ENCODE measurements around the gene AGFG2. TPM values are rescaled to one million over a fixed set of nuclear protein-coding genes. Genes with fewer than 3 reads are reported as not detected.
"Not testable (repeated sequence)": the region's sequence is repeated elsewhere in the genome, so short reads cannot be mapped to it uniquely, and the experiment has no call there.

AGFG2 gene
- total RNA-seq, 4 donors from 2014 or later, result 47.1 to 62.7 (median 58.6) TPM

- no peak overlapping the region for H3K4me3 ChIP-seq (ENCODE audit: low read depth, poor library complexity, severe bottlenecking)
- peak; percentile 84 to 97 for DNase-seq (ENCODE audit: low spot score in 2 of 2)
- WGBS, 2 donors, result 30 to 32% methylated on average over 12 of the region's 12 CpGs
- TF ChIP-seq CTCF (IDR thresholded peaks at IDR 0.05) (peak in 1 of 3 donors; percentile 89), POLR2A (IDR thresholded peaks at IDR 0.05) (no peak)
- intact Hi-C loops (cut with DNase I; ENCODE audit: low total_unique reads), result loop anchor here (10.0 kb wide), 1 partner anchor 291 kb away; the partner anchor contains the start of gene SLC12A9
Observed at GRCh38 chr7:100563809-100564400, 24.9 kb downstream of the AGFG2 start.

- intact Hi-C loops (cut with DNase I; ENCODE audit: low total_unique reads), result loop anchor here (10.0 kb wide), 1 partner anchor 290 kb away; the partner anchor contains the start of gene SLC12A9
- not testable (repeated sequence) for H3K4me3 ChIP-seq (ENCODE audit: low read depth, poor library complexity, severe bottlenecking); DNase-seq (ENCODE audit: low spot score in 2 of 2)
- WGBS, 2 donors, result 92% methylated on average over 6 of the region's 6 CpGs
Observed at GRCh38 chr7:100564405-100564804, 25.4 kb downstream of the AGFG2 start.

DNA sequence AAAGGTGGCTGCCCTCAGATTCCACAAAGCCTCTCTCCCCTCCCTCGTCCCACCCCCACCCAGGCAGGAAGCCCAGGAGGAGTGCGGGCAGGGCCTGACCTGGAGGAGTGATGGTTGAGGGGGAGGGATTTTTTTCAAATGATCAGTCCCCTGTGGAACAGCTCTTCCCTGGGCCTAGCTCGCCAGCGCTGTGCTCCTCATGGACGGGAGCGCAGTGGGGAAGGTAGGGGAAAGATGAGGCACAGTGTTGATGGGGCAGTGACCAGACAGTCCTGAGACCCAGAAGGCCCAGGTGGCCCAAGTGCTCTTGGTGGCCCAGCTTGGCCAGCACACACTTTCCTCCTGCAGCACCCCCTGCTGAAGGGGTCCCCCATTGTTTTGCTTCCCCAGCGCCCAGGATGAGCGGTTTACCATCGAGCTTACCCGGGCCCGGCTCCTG, 26.1 kb downstream of the AGFG2 start:
- intact Hi-C loops (cut with DNase I; ENCODE audit: low total_unique reads), result loop anchor here (10.0 kb wide), 1 partner anchor 290 kb away; the partner anchor contains the start of gene SLC12A9
- TF ChIP-seq CTCF (IDR thresholded peaks at IDR 0.05), result no peak
- no peak for TF ChIP-seq POLR2A (IDR thresholded peaks at IDR 0.05)
- DNase-seq (ENCODE audit: low spot score in 2 of 2), result no peak
- WGBS, 2 donors, result 95 to 96% methylated on average over 11 of the region's 11 CpGs
- no peak overlapping the region for H3K4me3 ChIP-seq (ENCODE audit: low read depth, poor library complexity, severe bottlenecking)

DNA sequence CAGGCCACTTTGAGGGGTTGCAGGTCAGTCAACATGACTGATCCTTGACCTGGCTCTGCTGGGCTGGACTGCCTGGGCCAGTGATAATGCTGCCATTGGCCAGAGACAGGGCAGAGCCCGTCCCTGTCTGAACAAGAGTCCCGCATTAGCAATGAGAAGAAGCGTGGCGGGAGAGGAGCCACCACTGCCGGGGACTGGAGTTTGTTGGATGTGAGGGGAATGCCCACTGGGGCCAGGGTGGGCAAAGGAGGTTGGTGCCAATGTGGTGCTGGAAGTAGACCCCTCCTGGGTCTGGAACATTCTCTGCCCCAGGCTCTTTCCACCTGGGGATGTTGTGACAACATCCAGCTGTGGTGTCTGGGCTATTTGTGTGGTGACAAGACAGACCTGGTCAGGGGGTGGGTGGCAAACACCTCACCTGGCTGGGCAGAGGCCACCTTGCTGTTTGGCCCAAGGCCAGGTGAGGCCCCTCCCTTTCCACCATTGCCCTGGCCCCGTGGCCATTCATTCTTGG, 27.1 kb downstream of the AGFG2 start:
- H3K4me3 ChIP-seq (ENCODE audit: low read depth, poor library complexity, severe bottlenecking), result no peak overlapping the region
- DNase-seq (ENCODE audit: low spot score in 2 of 2), result no peak
- intact Hi-C loops (cut with DNase I; ENCODE audit: low total_unique reads), result loop anchor here (10.0 kb wide), 1 partner anchor 289 kb away; the partner anchor contains the start of gene SLC12A9
- 84 to 91% methylated on average over 6 of the region's 6 CpGs for WGBS, 2 donors
- TF ChIP-seq CTCF (IDR thresholded peaks at IDR 0.05) (no peak), POLR2A (IDR thresholded peaks at IDR 0.05) (no peak)

DNA sequence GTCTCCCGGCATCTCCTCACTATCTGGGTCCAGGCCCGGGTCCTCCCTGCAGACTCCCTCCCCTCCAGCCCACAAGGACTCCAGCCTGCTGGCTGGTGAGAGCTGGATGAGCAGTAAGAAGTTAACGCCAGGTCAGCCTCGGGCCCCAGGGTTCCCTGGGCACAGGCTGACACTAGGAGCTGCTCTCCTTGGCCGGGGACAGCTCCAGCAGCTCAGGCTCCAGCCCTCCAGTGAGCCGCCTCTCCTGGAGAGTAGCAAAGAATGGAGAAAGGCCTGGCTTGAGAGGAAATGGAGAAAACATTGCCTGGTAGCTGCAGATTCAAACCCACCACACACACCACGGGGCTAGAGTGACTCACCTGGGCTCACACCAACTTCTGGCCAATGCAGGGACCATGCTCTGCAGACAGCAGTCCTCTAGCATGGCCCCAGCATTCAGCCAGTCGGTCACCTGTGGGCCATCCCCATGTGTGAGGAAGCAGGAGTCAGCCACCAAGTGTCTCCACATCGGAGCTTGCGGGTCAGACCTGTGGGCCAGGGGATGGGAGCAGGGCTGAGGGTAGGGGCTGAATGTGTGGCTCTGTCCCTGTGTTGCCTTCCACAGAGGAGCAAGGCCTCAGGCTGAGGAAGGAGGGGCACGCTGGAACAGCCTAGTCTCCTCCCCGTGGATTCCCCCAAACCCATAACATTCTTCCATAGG, 28.2 kb downstream of the AGFG2 start:
- TF ChIP-seq CTCF (IDR thresholded peaks at IDR 0.05) (no peak), POLR2A (IDR thresholded peaks at IDR 0.05) (no peak)
- H3K4me3 ChIP-seq (ENCODE audit: low read depth, poor library complexity, severe bottlenecking), result no peak overlapping the region
- DNase-seq (ENCODE audit: low spot score in 2 of 2), result no peak
- WGBS, 2 donors, result 63 to 71% methylated on average over 12 of the region's 12 CpGs
- intact Hi-C loops (cut with DNase I; ENCODE audit: low total_unique reads), result loop anchor here (10.0 kb wide), 1 partner anchor 288 kb away; the partner anchor contains the start of gene SLC12A9

- intact Hi-C loops (cut with DNase I; ENCODE audit: low total_unique reads), result loop anchor here (10.0 kb wide), 1 partner anchor 287 kb away; the partner anchor contains the start of gene SLC12A9
- TF ChIP-seq POLR2A (IDR thresholded peaks at IDR 0.05), result no peak
- no peak for TF ChIP-seq CTCF (IDR thresholded peaks at IDR 0.05)
- 69 to 75% methylated on average over 3 of the region's 3 CpGs for WGBS, 2 donors
- no peak for DNase-seq (ENCODE audit: low spot score in 2 of 2)
- no peak overlapping the region for H3K4me3 ChIP-seq (ENCODE audit: low read depth, poor library complexity, severe bottlenecking)
Observed at GRCh38 chr7:100567751-100568175, 28.8 kb downstream of the AGFG2 start.

All from lower leg skin (tissue), 4 donors.